Astrocyte (in vitro differentiated cells and primary cell): ENCODE measurements around the gene PCSK2. TPM values are rescaled to one million over a fixed set of nuclear protein-coding genes. Genes with fewer than 3 reads are reported as not detected.

Experiments used
- DNase-seq: peaks from one replicate; pipeline ENCODE4 v3.0.0-alpha.2; 2010; ENCODE audit warnings: low read depth
- FAIRE-seq: peaks from 2 replicates; lab custom pipeline; 2011; peaks lifted over from hg19 to GRCh38; lab: Jason Lieb, UNC
- H2AFZ ChIP-seq: 2 replicates; pipeline ENCODE4 v1.6.0; 2012; ENCODE audit warnings: low read depth, low read length, inconsistent platforms
- H3K27ac ChIP-seq: 2 replicates; pipeline ENCODE4 v1.5.1; 2011; ENCODE audit warnings: low read depth, low read length, inconsistent platforms
- H3K27me3 ChIP-seq: 2 replicates; pipeline ENCODE4 v1.6.0; 2011; ENCODE audit warnings: low read length, inconsistent platforms; ENCODE audit not compliant: insufficient read depth
- H3K36me3 ChIP-seq: 2 replicates; pipeline ENCODE4 v1.5.1; 2011; ENCODE audit warnings: low read length, inconsistent platforms; ENCODE audit not compliant: insufficient read depth
- H3K4me1 ChIP-seq: 2 replicates; pipeline ENCODE4 v1.5.1; 2011; ENCODE audit warnings: low read length, inconsistent platforms; ENCODE audit not compliant: insufficient read depth
- H3K4me2 ChIP-seq: 2 replicates; pipeline ENCODE4 v1.6.0; 2012; ENCODE audit warnings: low read length, inconsistent platforms
- H3K4me3 ChIP-seq: 2 replicates; pipeline ENCODE4 v1.5.1; 2011; ENCODE audit warnings: low read depth, mild to moderate bottlenecking, low read length, inconsistent platforms; ENCODE audit not compliant: insufficient read depth
- H3K79me2 ChIP-seq: 2 replicates; pipeline ENCODE4 v1.6.0; 2012; ENCODE audit warnings: mild to moderate bottlenecking, low read length, inconsistent platforms; ENCODE audit not compliant: insufficient read depth
- H3K9ac ChIP-seq: 2 replicates; pipeline ENCODE4 v1.6.0; 2012; ENCODE audit warnings: mild to moderate bottlenecking, low read length, inconsistent platforms
- H3K9me3 ChIP-seq: 2 replicates; pipeline ENCODE4 v1.5.1; 2012; ENCODE audit warnings: low read depth, mild to moderate bottlenecking, low read length, inconsistent platforms; ENCODE audit not compliant: insufficient read depth
- H4K20me1 ChIP-seq: 2 replicates; pipeline ENCODE4 v1.6.0; 2012; ENCODE audit warnings: low read length, inconsistent platforms; ENCODE audit not compliant: insufficient read depth
- H3K27ac Mint-ChIP-seq: one replicate; pipeline ENCODE4 v1.8.0; 2021; ENCODE audit warnings: mild to moderate bottlenecking, mixed read lengths; ENCODE audit not compliant: unreplicated experiment
- H3K27me3 Mint-ChIP-seq: one replicate; pipeline ENCODE4 v1.8.0; 2021; ENCODE audit warnings: low read depth, mixed read lengths; ENCODE audit not compliant: unreplicated experiment
- H3K36me3 Mint-ChIP-seq: one replicate; pipeline ENCODE4 v1.8.0; 2021; ENCODE audit warnings: low read depth, mixed read lengths; ENCODE audit not compliant: unreplicated experiment
- H3K4me1 Mint-ChIP-seq: one replicate; pipeline ENCODE4 v1.8.0; 2021; ENCODE audit warnings: low read depth, mixed read lengths; ENCODE audit not compliant: unreplicated experiment
- H3K4me3 Mint-ChIP-seq: one replicate; pipeline ENCODE4 v1.8.0; 2021; ENCODE audit warnings: mild to moderate bottlenecking, moderate library complexity, mixed read lengths; ENCODE audit not compliant: unreplicated experiment
- H3K9me3 Mint-ChIP-seq: one replicate; pipeline ENCODE4 v1.8.0; 2021; ENCODE audit warnings: mild to moderate bottlenecking, mixed read lengths; ENCODE audit not compliant: unreplicated experiment
- CTCF ChIP-seq: IDR thresholded peaks from 2 replicates; pipeline ENCODE4 v1.5.1; 2011; ENCODE audit warnings: low read depth, mild to moderate bottlenecking, inconsistent platforms, low read length, moderate library complexity; ENCODE audit not compliant: insufficient read depth
- EZH2 ChIP-seq: IDR thresholded peaks from 2 replicates; pipeline ENCODE4 v1.6.1; 2012; ENCODE audit warnings: mild to moderate bottlenecking, low read length, inconsistent platforms; ENCODE audit not compliant: insufficient read depth
- total RNA-seq: library from RNA; stranded (reverse); gene quantifications from 2 replicates; pipeline ENCODE4 v1.2.1, GENCODE V29; 2021

The PCSK2 gene
- total RNA-seq, 1 donor from 2014 or later: not detected

GRCh38 chr20:17317341-17317740 lies 90.5 kb downstream of the PCSK2 start:
- Histone ChIP-seq H3K9me3 (no peaks in the 10 kb centered on the region), H3K4me1 (no peaks in the 10 kb centered on the region), H3K27ac (no peak overlapping the region), H3K36me3 (no peaks in the 10 kb centered on the region), H3K9ac (no peak overlapping the region), H3K79me2 (no peaks in the 10 kb centered on the region), H3K4me2 (no peak overlapping the region), H2AFZ (no peak overlapping the region), H3K4me3 (no peak overlapping the region), H4K20me1 (no peaks in the 10 kb centered on the region), H3K27me3 (peaks cover 4% of the 10 kb centered on the region)
- DNase-seq: no peak
- Mint-ChIP-seq H3K27ac (no peak overlapping the region), H3K27me3 (peaks cover 5% of the 10 kb centered on the region), H3K9me3 (no peaks in the 10 kb centered on the region), H3K4me1 (no peaks in the 10 kb centered on the region), H3K36me3 (no peaks in the 10 kb centered on the region), H3K4me3 (no peak overlapping the region)
- TF ChIP-seq EZH2 (no peak), CTCF (no peak)
- FAIRE-seq: no peak

DNA sequence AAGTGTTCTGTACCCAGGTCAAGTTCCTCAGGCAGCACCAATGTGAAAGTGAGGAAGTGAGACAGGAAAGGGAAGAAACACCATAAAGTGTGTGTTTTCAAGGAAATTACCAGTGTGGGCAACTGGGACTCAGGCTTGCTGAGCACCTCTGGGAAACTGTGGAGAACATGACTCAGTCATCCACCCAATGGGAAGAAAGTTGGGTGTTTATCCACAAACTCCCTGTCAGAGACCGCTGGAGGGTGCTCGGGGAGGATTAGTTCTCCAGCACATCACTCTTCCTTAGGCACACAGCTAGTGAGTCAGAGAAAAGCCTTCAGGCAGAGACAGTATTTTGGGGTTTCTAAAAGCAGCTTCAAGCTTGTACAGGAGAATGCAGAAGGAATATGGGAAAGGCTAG lies 93.6 kb downstream of the PCSK2 start:
- Histone ChIP-seq H3K4me2 (no peak overlapping the region), H3K27ac (no peak overlapping the region), H3K4me1 (no peaks in the 10 kb centered on the region), H3K79me2 (no peaks in the 10 kb centered on the region), H3K9ac (no peak overlapping the region), H2AFZ (no peak overlapping the region), H3K4me3 (no peak overlapping the region), H3K27me3 (peaks cover 4% of the 10 kb centered on the region), H3K9me3 (no peaks in the 10 kb centered on the region), H4K20me1 (no peaks in the 10 kb centered on the region), H3K36me3 (no peaks in the 10 kb centered on the region)
- Mint-ChIP-seq H3K27ac (no peak overlapping the region), H3K36me3 (no peaks in the 10 kb centered on the region), H3K27me3 (peaks cover 5% of the 10 kb centered on the region), H3K9me3 (no peaks in the 10 kb centered on the region), H3K4me3 (no peak overlapping the region), H3K4me1 (no peaks in the 10 kb centered on the region)
- DNase-seq: no peak
- TF ChIP-seq EZH2 (no peak), CTCF (no peak)
- no peak for FAIRE-seq

- no peaks in the 10 kb centered on the region for H3K9me3 Mint-ChIP-seq
- H3K4me1 Mint-ChIP-seq: no peaks in the 10 kb centered on the region
These were observed 99.3 kb downstream of the PCSK2 start for GRCh38 chr20:17326096-17326495.

More at GRCh38 chr20:17326096-17326495, 99.3 kb downstream of the PCSK2 start:
- no peak for FAIRE-seq
- H4K20me1 ChIP-seq: no peaks in the 10 kb centered on the region
- Mint-ChIP-seq H3K27me3 (no peaks in the 10 kb centered on the region), H3K4me3 (no peak overlapping the region), H3K27ac (no peak overlapping the region), H3K36me3 (no peaks in the 10 kb centered on the region)
- H3K27me3 ChIP-seq: peaks cover 6% of the 10 kb centered on the region
- H3K4me1 ChIP-seq: no peaks in the 10 kb centered on the region
- H3K4me3 ChIP-seq: no peak overlapping the region
- no peak overlapping the region for H3K4me2 ChIP-seq
- no peaks in the 10 kb centered on the region for H3K36me3 ChIP-seq
- H2AFZ ChIP-seq: no peak overlapping the region
- H3K9me3 ChIP-seq: no peaks in the 10 kb centered on the region
- TF ChIP-seq CTCF (no peak), EZH2 (no peak)
- H3K79me2 ChIP-seq: no peaks in the 10 kb centered on the region
- DNase-seq: no peak
- no peak overlapping the region for H3K9ac ChIP-seq
- no peak overlapping the region for H3K27ac ChIP-seq
